ENCODE results near the gene CPE.

Gene CPE

DNA sequence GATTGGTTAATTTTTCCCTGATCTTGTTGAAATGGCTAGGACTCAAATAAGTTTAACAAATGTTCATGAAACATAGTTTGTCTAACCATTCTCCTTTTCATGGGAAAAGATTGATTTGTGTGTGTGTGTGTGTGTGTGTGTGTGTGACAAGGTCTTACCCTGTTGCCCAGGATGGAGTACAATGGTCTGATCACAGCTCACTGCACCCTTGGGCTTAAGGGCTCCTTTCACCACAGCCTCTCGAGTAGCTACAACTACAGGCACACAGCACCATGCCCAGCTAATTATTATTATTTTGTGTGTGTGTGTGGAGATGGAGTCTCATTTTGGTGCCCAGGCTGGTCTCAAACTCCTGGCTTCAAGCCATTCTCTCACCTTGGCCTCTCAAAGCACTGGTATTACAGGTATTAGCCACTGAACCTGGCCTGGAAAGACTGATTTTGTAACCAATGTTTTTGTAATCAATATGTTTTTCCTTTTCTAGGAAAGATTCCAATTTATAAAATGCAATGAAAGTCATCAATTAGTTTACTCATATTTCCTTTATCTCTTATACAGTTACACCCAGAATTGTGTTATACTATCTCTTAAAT lies 139.3 kb downstream of the CPE start:
- no peaks in the 10 kb centered on the region for H3K4me1 ChIP-seq (ENCODE audit: control insufficient read depth in 2 of 2, insufficient read depth in 1 of 2, low read depth in 1 of 2, low read length in 2 of 2)
- no peak overlapping the region for H4K91ac ChIP-seq (ENCODE audit: low read depth, low read length, poor library complexity)
- no CpG with 5 or more reads among the region's 1 CpG for WGBS, 2 donors (ENCODE audit: extremely low coverage in 2 of 2, insufficient read length in 2 of 2, insufficient replicate concordance in 1 of 2)

DNA sequence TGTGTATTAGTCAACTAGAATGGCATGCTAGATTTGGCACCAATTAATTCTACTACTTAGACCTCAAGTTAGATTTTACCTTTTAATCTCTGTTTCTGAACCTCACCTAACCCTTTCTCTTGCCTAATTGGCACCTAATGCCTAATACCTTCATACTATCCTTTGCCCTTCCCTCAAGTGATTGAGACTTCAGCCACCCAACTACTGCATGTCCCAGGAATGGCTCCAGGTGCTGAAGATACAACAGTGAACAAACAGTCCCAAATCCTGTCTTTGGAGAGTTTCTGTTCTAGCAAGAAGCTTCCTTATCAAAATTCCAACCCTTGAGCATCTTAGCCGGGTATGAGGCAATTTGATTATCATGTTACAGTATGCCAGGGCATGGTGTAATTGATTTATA lies 139.9 kb downstream of the CPE start:
- Histone ChIP-seq H3K4me2 (ENCODE audit: insufficient read depth, low read length, poor library complexity, severe bottlenecking) (no peak overlapping the region), H3K23ac (ENCODE audit: low read depth, low read length, poor library complexity) (no peak overlapping the region), H3K9me3 (replicated peaks in 1 of 2; ENCODE audit: control insufficient read depth in 2 of 2, insufficient read depth in 1 of 2, low read depth in 1 of 2, low read length in 2 of 2) (no peaks in the 10 kb centered on the region), H2BK5ac (ENCODE audit: low read length) (no peak overlapping the region), H2BK12ac (ENCODE audit: low read length) (no peak overlapping the region), H3K4me1 (ENCODE audit: control insufficient read depth in 2 of 2, insufficient read depth in 1 of 2, low read depth in 1 of 2, low read length in 2 of 2) (no peaks in the 10 kb centered on the region), H3K27ac (replicated peaks; ENCODE audit: low read length) (no peak overlapping the region), H3K18ac (ENCODE audit: low read length) (no peak overlapping the region), H2AFZ (ENCODE audit: low read length) (no peak overlapping the region), H3K4ac (ENCODE audit: low read length) (no peak overlapping the region), H3K4me3 (ENCODE audit: low read length in 2 of 2) (no peak overlapping the region), H4K91ac (ENCODE audit: low read depth, low read length, poor library complexity) (no peak overlapping the region), H4K8ac (ENCODE audit: low read depth, low read length) (no peak overlapping the region), H3K14ac (ENCODE audit: low read length) (no peak overlapping the region), H3K36me3 (replicated peaks in 1 of 2; ENCODE audit: control insufficient read depth in 2 of 2, insufficient read depth in 2 of 2, low read length in 2 of 2) (no peaks in the 10 kb centered on the region), H3K27me3 (ENCODE audit: control insufficient read depth in 3 of 3, insufficient read depth in 3 of 3, low read depth in 1 of 3, low read length in 3 of 3) (no peaks in the 10 kb centered on the region), H2BK120ac (ENCODE audit: low read depth, low read length) (no peak overlapping the region), H2BK15ac (ENCODE audit: low read length) (no peak overlapping the region), H3K79me1 (ENCODE audit: low read depth, low read length) (no peaks in the 10 kb centered on the region), H3K9ac (ENCODE audit: low read depth, low read length, poor library complexity) (no peak overlapping the region), H2AK5ac (ENCODE audit: low read depth, low read length) (no peak overlapping the region)
- no CpG with 5 or more reads among the region's 1 CpG for WGBS, 2 donors (ENCODE audit: extremely low coverage in 2 of 2, insufficient read length in 2 of 2, insufficient replicate concordance in 1 of 2)
- no peak for DNase-seq (ENCODE audit: low spot score)

More for the DNA sequence above, 139.3 kb downstream of the CPE start:
- no peak overlapping the region for H2BK120ac ChIP-seq (ENCODE audit: low read depth, low read length)
- H3K27me3 ChIP-seq (ENCODE audit: control insufficient read depth in 3 of 3, insufficient read depth in 3 of 3, low read depth in 1 of 3, low read length in 3 of 3): no peaks in the 10 kb centered on the region
- no peak overlapping the region for H2BK5ac ChIP-seq (ENCODE audit: low read length)
- H3K23ac ChIP-seq (ENCODE audit: low read depth, low read length, poor library complexity): no peak overlapping the region
- H3K4me2 ChIP-seq (ENCODE audit: insufficient read depth, low read length, poor library complexity, severe bottlenecking): no peak overlapping the region
- no peak overlapping the region for H4K8ac ChIP-seq (ENCODE audit: low read depth, low read length)
- H3K4ac ChIP-seq (ENCODE audit: low read length): no peak overlapping the region
- no peak for DNase-seq (ENCODE audit: low spot score)
- H3K18ac ChIP-seq (ENCODE audit: low read length): no peak overlapping the region
- no peak overlapping the region for H2BK12ac ChIP-seq (ENCODE audit: low read length)
- H3K9ac ChIP-seq (ENCODE audit: low read depth, low read length, poor library complexity): no peak overlapping the region
- peak overlapping the region; percentile 78 for H3K14ac ChIP-seq (ENCODE audit: low read length)
- no peaks in the 10 kb centered on the region for H3K9me3 ChIP-seq (replicated peaks in 1 of 2; ENCODE audit: control insufficient read depth in 2 of 2, insufficient read depth in 1 of 2, low read depth in 1 of 2, low read length in 2 of 2)
- H2AK5ac ChIP-seq (ENCODE audit: low read depth, low read length): no peak overlapping the region
- H3K4me3 ChIP-seq (ENCODE audit: low read length in 2 of 2): no peak overlapping the region
- H2AFZ ChIP-seq (ENCODE audit: low read length): no peak overlapping the region
- no peaks in the 10 kb centered on the region for H3K79me1 ChIP-seq (ENCODE audit: low read depth, low read length)
- H3K36me3 ChIP-seq (replicated peaks in 1 of 2; ENCODE audit: control insufficient read depth in 2 of 2, insufficient read depth in 2 of 2, low read length in 2 of 2): no peaks in the 10 kb centered on the region
- H3K27ac ChIP-seq (replicated peaks; ENCODE audit: low read length): no peak overlapping the region
- H2BK15ac ChIP-seq (ENCODE audit: low read length): no peak overlapping the region

DNA sequence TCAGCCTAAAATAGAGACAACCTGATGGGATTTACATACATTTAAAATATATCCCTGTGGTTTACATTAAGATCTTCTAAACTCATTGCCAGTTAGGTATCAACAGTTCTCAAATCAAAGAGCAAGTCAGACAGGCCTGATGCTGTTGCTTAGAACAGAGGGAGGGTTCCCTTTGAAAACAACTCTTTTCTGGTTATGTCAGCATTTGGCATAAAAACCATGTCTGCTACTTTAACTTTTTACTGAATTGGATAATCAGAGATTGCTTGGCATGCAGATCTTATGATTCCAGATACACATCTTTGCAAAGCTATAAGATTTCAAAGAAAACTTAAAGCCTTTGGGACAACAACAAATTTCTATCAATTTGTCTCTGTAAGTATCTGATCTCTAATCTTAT lies 140.8 kb downstream of the CPE start:
- no peaks in the 10 kb centered on the region for H3K36me3 ChIP-seq (replicated peaks in 1 of 2; ENCODE audit: control insufficient read depth in 2 of 2, insufficient read depth in 2 of 2, low read length in 2 of 2)
- no peak overlapping the region for H2AFZ ChIP-seq (ENCODE audit: low read length)
- H3K18ac ChIP-seq (ENCODE audit: low read length): no peak overlapping the region
- H2BK12ac ChIP-seq (ENCODE audit: low read length): no peak overlapping the region
- H2BK5ac ChIP-seq (ENCODE audit: low read length): no peak overlapping the region
- no peak overlapping the region for H3K4ac ChIP-seq (ENCODE audit: low read length)
- no peak overlapping the region for H2AK5ac ChIP-seq (ENCODE audit: low read depth, low read length)
- H3K4me3 ChIP-seq (ENCODE audit: low read length in 2 of 2): no peak overlapping the region
- no peak overlapping the region for H3K27ac ChIP-seq (replicated peaks; ENCODE audit: low read length)
- no peaks in the 10 kb centered on the region for H3K4me1 ChIP-seq (ENCODE audit: control insufficient read depth in 2 of 2, insufficient read depth in 1 of 2, low read depth in 1 of 2, low read length in 2 of 2)
- H3K4me2 ChIP-seq (ENCODE audit: insufficient read depth, low read length, poor library complexity, severe bottlenecking): no peak overlapping the region
- H3K9ac ChIP-seq (ENCODE audit: low read depth, low read length, poor library complexity): no peak overlapping the region
- H3K27me3 ChIP-seq (ENCODE audit: control insufficient read depth in 3 of 3, insufficient read depth in 3 of 3, low read depth in 1 of 3, low read length in 3 of 3): no peaks in the 10 kb centered on the region
- H3K23ac ChIP-seq (ENCODE audit: low read depth, low read length, poor library complexity): no peak overlapping the region
- no peak overlapping the region for H4K8ac ChIP-seq (ENCODE audit: low read depth, low read length)
- no peak overlapping the region for H4K91ac ChIP-seq (ENCODE audit: low read depth, low read length, poor library complexity)
- no peak overlapping the region for H3K14ac ChIP-seq (ENCODE audit: low read length)
- no peak overlapping the region for H2BK15ac ChIP-seq (ENCODE audit: low read length)
- H2BK120ac ChIP-seq (ENCODE audit: low read depth, low read length): no peak overlapping the region
- no peaks in the 10 kb centered on the region for H3K79me1 ChIP-seq (ENCODE audit: low read depth, low read length)
- no peak for DNase-seq (ENCODE audit: low spot score)
- H3K9me3 ChIP-seq (replicated peaks in 1 of 2; ENCODE audit: control insufficient read depth in 2 of 2, insufficient read depth in 1 of 2, low read depth in 1 of 2, low read length in 2 of 2): no peaks in the 10 kb centered on the region

DNA sequence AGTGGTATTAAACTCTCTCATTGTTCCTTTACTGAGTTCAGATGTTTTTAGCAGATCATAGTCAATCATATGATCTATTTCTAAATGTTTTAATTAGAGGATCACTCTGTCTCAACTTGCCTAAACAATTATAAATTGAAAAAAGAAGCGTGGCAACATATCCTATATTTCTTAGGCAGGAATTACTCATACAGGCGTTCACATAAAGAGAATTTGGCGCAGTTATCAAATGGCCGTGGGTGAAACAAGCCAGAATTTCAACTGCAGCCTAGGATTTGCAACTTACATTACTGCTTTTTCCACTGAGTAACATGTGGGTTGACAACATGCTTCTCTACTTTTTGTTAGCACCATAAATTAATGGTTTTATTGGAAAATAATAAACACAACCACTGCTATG lies 141.3 kb downstream of the CPE start:
- Histone ChIP-seq H3K27me3 (ENCODE audit: control insufficient read depth in 3 of 3, insufficient read depth in 3 of 3, low read depth in 1 of 3, low read length in 3 of 3) (no peaks in the 10 kb centered on the region), H3K23ac (ENCODE audit: low read depth, low read length, poor library complexity) (no peak overlapping the region), H3K4me2 (ENCODE audit: insufficient read depth, low read length, poor library complexity, severe bottlenecking) (no peak overlapping the region), H4K91ac (ENCODE audit: low read depth, low read length, poor library complexity) (no peak overlapping the region), H2BK120ac (ENCODE audit: low read depth, low read length) (no peak overlapping the region), H3K14ac (ENCODE audit: low read length) (no peak overlapping the region), H2BK5ac (ENCODE audit: low read length) (no peak overlapping the region), H4K8ac (ENCODE audit: low read depth, low read length) (no peak overlapping the region), H2BK15ac (ENCODE audit: low read length) (no peak overlapping the region), H2AFZ (ENCODE audit: low read length) (no peak overlapping the region), H3K27ac (replicated peaks; ENCODE audit: low read length) (no peak overlapping the region), H3K9ac (ENCODE audit: low read depth, low read length, poor library complexity) (no peak overlapping the region), H2BK12ac (ENCODE audit: low read length) (no peak overlapping the region), H3K4ac (ENCODE audit: low read length) (no peak overlapping the region), H3K4me1 (ENCODE audit: control insufficient read depth in 2 of 2, insufficient read depth in 1 of 2, low read depth in 1 of 2, low read length in 2 of 2) (no peaks in the 10 kb centered on the region), H3K36me3 (replicated peaks in 1 of 2; ENCODE audit: control insufficient read depth in 2 of 2, insufficient read depth in 2 of 2, low read length in 2 of 2) (no peaks in the 10 kb centered on the region), H3K9me3 (replicated peaks in 1 of 2; ENCODE audit: control insufficient read depth in 2 of 2, insufficient read depth in 1 of 2, low read depth in 1 of 2, low read length in 2 of 2) (no peaks in the 10 kb centered on the region), H3K4me3 (ENCODE audit: low read length in 2 of 2) (no peak overlapping the region), H2AK5ac (ENCODE audit: low read depth, low read length) (no peak overlapping the region), H3K18ac (ENCODE audit: low read length) (no peak overlapping the region), H3K79me1 (ENCODE audit: low read depth, low read length) (no peaks in the 10 kb centered on the region)
- WGBS, 2 donors (ENCODE audit: extremely low coverage in 2 of 2, insufficient read length in 2 of 2, insufficient replicate concordance in 1 of 2): no CpG with 5 or more reads among the region's 4 CpGs
- no peak for DNase-seq (ENCODE audit: low spot score)
